PC-3 (cell line): ENCODE results near the gene FBXO31. TPM values are rescaled to one million over a fixed set of nuclear protein-coding genes. Genes with fewer than 3 reads are reported as not detected.

Experiments
- ATAC-seq: fragments of 200-7000 bp; cut with Tn5 transposase; 2 replicates; pipeline ENCODE4 v1.9.1; 2020; ENCODE audit warnings: mild to moderate bottlenecking, moderate library complexity
- BruUV-seq: library from RNA; stranded (reverse); fragments of 400-500 nt; replicated peaks from 2 replicates; lab custom pipeline; 2021; lab: Mats Ljungman, UMichigan
- CTCF ChIA-PET: fragments of 300-600 bp; sonication (Branson Sonifier 250); formaldehyde crosslinking; loops from one replicate; lab custom pipeline; 2022; ENCODE audit warnings: antibody characterized with exemption; lab: Charles Lee
- POLR2A ChIA-PET: fragments of 300-600 bp; sonication (Branson Sonifier 250); formaldehyde crosslinking; loops from one replicate; lab custom pipeline; 2022; ENCODE audit warnings: antibody characterized with exemption; ENCODE audit not compliant: unreplicated experiment; lab: Charles Lee
- DNase-seq: peaks from one replicate; pipeline ENCODE4 v3.0.0-alpha.2; 2015
- H2AFZ ChIP-seq: fragments of 300-600 bp; sonication (generic); 2 replicates; pipeline ENCODE4 v1.6.0; 2016; ENCODE audit warnings: antibody characterized with exemption, low read length
- H3F3A ChIP-seq: fragments of 300-600 bp; sonication (generic); one replicate; pipeline ENCODE4 v1.6.0; 2017; ENCODE audit warnings: antibody characterized with exemption, low read length, control low read depth, mild to moderate bottlenecking; ENCODE audit not compliant: unreplicated experiment
- H3K27ac ChIP-seq: fragments of 300-600 bp; sonication (generic); 2 replicates; pipeline ENCODE4 v1.5.1; 2016; ENCODE audit warnings: mild to moderate bottlenecking, low read length
- H3K27me3 ChIP-seq: fragments of 300-600 bp; sonication (generic); 2 replicates; pipeline ENCODE4 v1.6.1; 2016; ENCODE audit warnings: low read length, mixed read lengths
- H3K36me3 ChIP-seq: fragments of 300-600 bp; sonication (generic); 2 replicates; pipeline ENCODE4 v1.6.1; 2016; ENCODE audit warnings: low read depth, mixed run types, low read length, mixed read lengths
- H3K4me1 ChIP-seq: fragments of 300-600 bp; sonication (generic); 2 replicates; pipeline ENCODE4 v1.5.1; 2016; ENCODE audit warnings: low read length; ENCODE audit not compliant: insufficient read depth
- H3K4me2 ChIP-seq: fragments of 300-600 bp; sonication (generic); 2 replicates; pipeline ENCODE4 v1.6.0; 2016; ENCODE audit warnings: low read length
- H3K4me3 ChIP-seq: fragments of 300-600 bp; sonication (generic); 2 replicates; pipeline ENCODE4 v1.5.1; 2016; ENCODE audit warnings: mild to moderate bottlenecking, low read length, mixed read lengths
- H3K79me2 ChIP-seq: fragments of 300-600 bp; sonication (generic); 2 replicates; pipeline ENCODE4 v1.6.1; 2017; ENCODE audit warnings: low read length, mixed read lengths
- H3K9ac ChIP-seq: fragments of 300-600 bp; sonication (generic); 2 replicates; pipeline ENCODE4 v1.6.0; 2016; ENCODE audit warnings: mild to moderate bottlenecking, low read length
- H3K9me2 ChIP-seq: fragments of 300-600 bp; sonication (generic); replicated peaks from 2 replicates; pipeline ENCODE4 v1.6.1; 2016; ENCODE audit warnings: mixed run types, low read length, mixed read lengths
- H3K9me3 ChIP-seq: fragments of 300-600 bp; sonication (generic); 2 replicates; pipeline ENCODE4 v1.6.1; 2016; ENCODE audit warnings: low read length, mixed read lengths
- H4K20me1 ChIP-seq: fragments of 300-600 bp; sonication (generic); 2 replicates; pipeline ENCODE4 v1.6.1; 2016; ENCODE audit warnings: low read length, mixed read lengths
- CTCF ChIP-seq: fragments of 300-600 bp; sonication (generic); conservative IDR thresholded peaks from 2 replicates; pipeline ENCODE4 v1.5.1; 2017; ENCODE audit warnings: antibody characterized with exemption, low read depth, mild to moderate bottlenecking, low read length
- EZH2 ChIP-seq: fragments of 300-600 bp; sonication (generic); IDR thresholded peaks from one replicate; pipeline ENCODE4 v1.6.1; 2017; ENCODE audit warnings: antibody characterized with exemption, mild to moderate bottlenecking, low read length; ENCODE audit not compliant: unreplicated experiment
- EZH2phosphoT487 ChIP-seq: fragments of 300-600 bp; sonication (generic); IDR thresholded peaks from 2 replicates; pipeline ENCODE4 v1.6.1; 2018; ENCODE audit warnings: mild to moderate bottlenecking, antibody characterized with exemption, low read length, borderline replicate concordance
- intact Hi-C: fragments of 100-400 bp; cut with micrococcal nuclease; formaldehyde crosslinking; loops from 2 replicates; pipeline ENCODE4 v1.9.0; 2023
- total RNA-seq: library from RNA; depleted of rRNA; stranded (reverse); fragments of >200 nt; gene quantifications from 2 replicates; pipeline ENCODE4 v1.2.3, GENCODE V29; 2014

The FBXO31 gene
- total RNA-seq, 1 experiment from 2014 or later = 14.8 TPM

- no TSS peak for BruUV-seq
- no peaks in the 10 kb centered on the region for H3K4me1 ChIP-seq
- ChIA-PET POLR2A (no interaction called here), CTCF (interaction anchor here (0.6 to 1.6 kb wide), 2 partner anchors 46 to 154 kb away, joined by 4 read pairs; no protein-coding TSS in a partner anchor)
- DNase-seq (no peak), ATAC-seq (no peak)
- H3K9me2 ChIP-seq = no peaks in the 10 kb centered on the region
- H3K27me3 ChIP-seq = no peaks in the 10 kb centered on the region
- H3K4me2 ChIP-seq = no peak overlapping the region
- H3K9me3 ChIP-seq = no peaks in the 10 kb centered on the region
- H3K4me3 ChIP-seq = no peak overlapping the region
- H3K9ac ChIP-seq = no peak overlapping the region
- H3F3A ChIP-seq = no peaks in the 10 kb centered on the region
- no peak overlapping the region for H3K27ac ChIP-seq
- H4K20me1 ChIP-seq = no peaks in the 10 kb centered on the region
- TF ChIP-seq EZH2phosphoT487 (no peak), EZH2 (no peak), CTCF (no peak)
- no peaks in the 10 kb centered on the region for H3K79me2 ChIP-seq
- intact Hi-C loops = loop anchor here (5.0 to 10.0 kb wide), 3 partner anchors 47 to 220 kb away; partner anchors contain the start of gene ZCCHC14
- no peak overlapping the region for H2AFZ ChIP-seq
- no peaks in the 10 kb centered on the region for H3K36me3 ChIP-seq
Measured at GRCh38 chr16:87417528-87417910, 33.9 kb upstream of the FBXO31 start.

GRCh38 chr16:87416826-87417527, 33.4 kb upstream of the FBXO31 start:
- ATAC-seq (peak; percentile 48; the same call in 1 of the 2 replicates), DNase-seq (peak; percentile 56)
- CTCF ChIA-PET = interaction anchor here (0.6 to 1.6 kb wide), 4 partner anchors 46 to 454 kb away, joined by 4 to 6 read pairs (median 4); no protein-coding TSS in a partner anchor
- Histone ChIP-seq H3K27me3 (no peaks in the 10 kb centered on the region), H3K79me2 (no peaks in the 10 kb centered on the region), H4K20me1 (no peaks in the 10 kb centered on the region), H3K9ac (no peak overlapping the region), H3K4me3 (no peak overlapping the region), H3K4me2 (no peak overlapping the region), H3K9me2 (no peaks in the 10 kb centered on the region), H3K36me3 (no peaks in the 10 kb centered on the region), H3K9me3 (no peaks in the 10 kb centered on the region), H2AFZ (no peak overlapping the region), H3F3A (no peaks in the 10 kb centered on the region), H3K27ac (no peak overlapping the region), H3K4me1 (no peaks in the 10 kb centered on the region)
- POLR2A ChIA-PET = no interaction called here
- TF ChIP-seq EZH2phosphoT487 = no peak
- peak; percentile 73 for TF ChIP-seq CTCF
- BruUV-seq = no TSS peak
- intact Hi-C loops = loop anchor here (1.0 to 10.0 kb wide), 4 partner anchors 48 to 220 kb away; partner anchors contain the start of gene ZCCHC14

DNA sequence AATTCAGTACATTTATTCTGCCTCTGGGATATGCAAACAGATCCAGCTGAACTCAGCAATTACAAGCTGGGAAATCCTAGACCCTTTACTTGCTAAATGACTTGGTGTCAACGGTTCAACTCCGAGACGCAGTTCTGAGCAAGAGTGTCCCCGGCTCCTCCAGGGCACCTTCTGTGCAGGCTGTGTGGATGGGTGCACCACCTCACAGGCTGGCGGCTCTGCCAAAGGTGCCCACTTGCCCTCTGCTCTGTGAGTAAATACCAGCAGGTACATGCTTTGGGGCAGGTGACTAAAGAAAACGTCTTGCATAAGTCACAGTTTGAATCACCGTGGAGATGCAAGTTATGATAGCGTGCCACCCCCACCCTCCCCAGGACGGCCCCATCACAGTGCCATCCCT, 31.9 kb upstream of the FBXO31 start:
- TF ChIP-seq CTCF (no peak), EZH2 (no peak), EZH2phosphoT487 (no peak)
- no peak overlapping the region for H3K9ac ChIP-seq

More for the DNA sequence above, 31.9 kb upstream of the FBXO31 start:
- no peak for ATAC-seq
- no peaks in the 10 kb centered on the region for H3F3A ChIP-seq
- no peaks in the 10 kb centered on the region for H3K79me2 ChIP-seq
- H4K20me1 ChIP-seq = no peaks in the 10 kb centered on the region
- H3K36me3 ChIP-seq = no peaks in the 10 kb centered on the region
- no TSS peak for BruUV-seq
- no peaks in the 10 kb centered on the region for H3K9me3 ChIP-seq
- ChIA-PET CTCF (no interaction called here), POLR2A (no interaction called here)
- no peak overlapping the region for H3K27ac ChIP-seq
- intact Hi-C loops = loop anchor here (5.0 to 10.0 kb wide), 3 partner anchors 49 to 222 kb away; partner anchors contain the start of gene ZCCHC14
- no peak overlapping the region for H3K4me2 ChIP-seq
- no peak for DNase-seq
- H2AFZ ChIP-seq = no peak overlapping the region
- no peaks in the 10 kb centered on the region for H3K9me2 ChIP-seq
- no peak overlapping the region for H3K4me3 ChIP-seq
- no peaks in the 10 kb centered on the region for H3K4me1 ChIP-seq
- no peaks in the 10 kb centered on the region for H3K27me3 ChIP-seq
